Measurements from ENCODE around the gene CASP8AP2.
"Not testable (repeated sequence)": the region's sequence is repeated elsewhere in the genome, so short reads cannot be mapped to it uniquely, and the experiment has no call there.

Gene CASP8AP2

GRCh38 chr6:89829472-89830169 lies at the start of gene CASP8AP2:
TSS of gene CASP8AP2 (plus strand) at chr6:89829880.
- peak; percentile 89 for DNase-seq (ENCODE audit: low read depth, low spot score)
- peak within 1 kb of the TSS; percentile 55 for H3K27ac ChIP-seq

GRCh38 chr6:89781070-89782034 lies 48.3 kb upstream of the CASP8AP2 start:
- no peak for DNase-seq (ENCODE audit: low read depth, low spot score)
- H3K27ac ChIP-seq: no peak overlapping the region

GRCh38 chr6:89782222-89782621 lies 47.5 kb upstream of the CASP8AP2 start:
- DNase-seq (ENCODE audit: low read depth, low spot score): no peak
- no peak overlapping the region for H3K27ac ChIP-seq

GRCh38 chr6:89783293-89783692 lies 46.4 kb upstream of the CASP8AP2 start:
- not testable (repeated sequence) for DNase-seq (ENCODE audit: low read depth, low spot score); H3K27ac ChIP-seq

GRCh38 chr6:89784838-89785237 lies 44.8 kb upstream of the CASP8AP2 start:
- DNase-seq (ENCODE audit: low read depth, low spot score): no peak
- no peak overlapping the region for H3K27ac ChIP-seq

GRCh38 chr6:89786970-89787369 lies 42.7 kb upstream of the CASP8AP2 start:
- no peak for DNase-seq (ENCODE audit: low read depth, low spot score)
- no peak overlapping the region for H3K27ac ChIP-seq

GRCh38 chr6:89787660-89788328 lies 41.9 kb upstream of the CASP8AP2 start:
- no peak overlapping the region for H3K27ac ChIP-seq

GRCh38 chr6:89789980-89790379 lies 39.7 kb upstream of the CASP8AP2 start:
- no peak for DNase-seq (ENCODE audit: low read depth, low spot score)
- H3K27ac ChIP-seq: no peak overlapping the region

More at GRCh38 chr6:89787660-89788328, 41.9 kb upstream of the CASP8AP2 start:
- no peak for DNase-seq (ENCODE audit: low read depth, low spot score)

GRCh38 chr6:89790403-89790802 lies 39.3 kb upstream of the CASP8AP2 start:
- DNase-seq (ENCODE audit: low read depth, low spot score): no peak
- H3K27ac ChIP-seq: no peak overlapping the region

GRCh38 chr6:89792881-89793280 lies 36.8 kb upstream of the CASP8AP2 start:
- H3K27ac ChIP-seq: no peak overlapping the region
- no peak for DNase-seq (ENCODE audit: low read depth, low spot score)

- DNase-seq (ENCODE audit: low read depth, low spot score): no peak
Observed at GRCh38 chr6:89793586-89793985, 36.1 kb upstream of the CASP8AP2 start.

GRCh38 chr6:89794324-89794723 lies 35.4 kb upstream of the CASP8AP2 start:
- H3K27ac ChIP-seq: no peak overlapping the region
- no peak for DNase-seq (ENCODE audit: low read depth, low spot score)

More at GRCh38 chr6:89793586-89793985, 36.1 kb upstream of the CASP8AP2 start:
- no peak overlapping the region for H3K27ac ChIP-seq

GRCh38 chr6:89797317-89797716 lies 32.4 kb upstream of the CASP8AP2 start:
- DNase-seq (ENCODE audit: low read depth, low spot score): no peak
- no peak overlapping the region for H3K27ac ChIP-seq

- H3K27ac ChIP-seq: no peak overlapping the region
- no peak for DNase-seq (ENCODE audit: low read depth, low spot score)
Observed at GRCh38 chr6:89799096-89799495, 30.6 kb upstream of the CASP8AP2 start.

- no peak overlapping the region for H3K27ac ChIP-seq
- no peak for DNase-seq (ENCODE audit: low read depth, low spot score)
Observed at GRCh38 chr6:89799756-89800155, 29.9 kb upstream of the CASP8AP2 start.

GRCh38 chr6:89803271-89803670 lies 26.4 kb upstream of the CASP8AP2 start:
- no peak for DNase-seq (ENCODE audit: low read depth, low spot score)

GRCh38 chr6:89805814-89806371 lies 23.8 kb upstream of the CASP8AP2 start:
- DNase-seq (ENCODE audit: low read depth, low spot score): no peak
- no peak overlapping the region for H3K27ac ChIP-seq

More at GRCh38 chr6:89803271-89803670, 26.4 kb upstream of the CASP8AP2 start:
- no peak overlapping the region for H3K27ac ChIP-seq

GRCh38 chr6:89807581-89807980 lies 22.1 kb upstream of the CASP8AP2 start:
- no peak for DNase-seq (ENCODE audit: low read depth, low spot score)
- H3K27ac ChIP-seq: no peak overlapping the region

GRCh38 chr6:89813422-89813821 lies 16.3 kb upstream of the CASP8AP2 start:
- DNase-seq (ENCODE audit: low read depth, low spot score); H3K27ac ChIP-seq: not testable (repeated sequence)

- DNase-seq (ENCODE audit: low read depth, low spot score): no peak
- H3K27ac ChIP-seq: no peak overlapping the region
Observed at GRCh38 chr6:89817481-89817880, 12.2 kb upstream of the CASP8AP2 start.
